ENCODE data around the gene ZNF468.
"Not testable (repeated sequence)": the region's sequence is repeated elsewhere in the genome, so short reads cannot be mapped to it uniquely, and the experiment has no call there.

Gene ZNF468

DNA sequence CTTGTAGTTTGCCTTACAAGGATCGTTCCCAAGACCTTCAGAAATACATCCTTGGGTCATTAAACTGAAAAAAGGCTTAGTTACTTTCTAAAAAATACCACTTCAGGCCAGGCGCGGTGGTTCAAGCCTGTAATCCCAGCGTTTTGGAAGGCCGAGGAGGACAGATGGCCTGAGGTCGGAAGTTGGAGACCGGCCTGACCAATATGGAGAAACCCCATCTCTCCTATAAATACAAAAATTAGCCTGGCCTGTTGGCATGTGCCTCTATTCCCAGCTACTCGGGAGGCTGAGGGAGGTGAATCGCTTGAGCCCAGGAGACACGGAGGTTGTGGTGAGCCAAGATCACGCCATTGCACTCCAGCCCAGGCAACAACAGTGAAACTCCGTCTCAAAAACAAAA is 33.7 kb downstream of the ZNF468 start:
- DNase-seq = no peak

DNA sequence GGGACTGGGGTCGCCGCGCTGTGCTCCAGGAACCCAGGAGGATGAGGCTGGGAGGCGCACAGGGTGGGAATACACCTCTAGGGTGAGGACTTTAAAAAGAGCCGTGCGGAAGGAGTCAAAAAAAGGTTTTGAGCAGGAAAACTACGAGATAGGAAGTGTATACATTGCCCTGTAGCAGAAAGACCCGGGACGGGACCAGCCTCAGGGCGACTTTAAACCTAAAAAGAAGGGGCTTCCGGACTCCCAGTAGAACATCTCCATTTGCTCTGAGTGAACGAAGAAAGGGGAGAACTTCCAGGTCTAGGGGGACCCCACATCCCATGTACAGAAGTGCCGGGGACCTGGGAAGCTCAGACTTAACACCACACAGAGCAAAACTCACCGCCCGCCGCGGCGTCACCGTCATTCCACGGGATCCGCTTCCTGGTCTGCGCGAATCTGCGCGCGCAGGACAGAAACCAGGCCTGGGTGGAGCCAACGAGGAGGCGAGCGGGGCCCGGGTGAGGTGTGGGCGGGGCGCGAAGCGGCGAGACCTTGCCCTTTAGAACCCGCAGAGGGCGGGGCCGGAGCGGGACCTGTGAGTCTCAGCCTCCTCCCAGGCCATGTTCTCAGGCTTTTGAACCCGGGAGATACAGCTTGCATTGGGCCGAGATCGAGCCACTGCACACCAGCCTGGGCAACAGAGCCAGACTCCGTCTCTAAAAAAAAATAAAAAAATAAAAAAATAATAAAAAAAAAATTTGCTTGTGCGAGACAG is 36.0 kb downstream of the ZNF468 start, which contains the start of gene ZNF28:
ZNF28 (minus strand) TSS at position 430 of the 757 bp plus-strand sequence. CDS start 3,675 bp downstream, outside the sequence.
- DNase-seq = peak; percentile 57

DNA sequence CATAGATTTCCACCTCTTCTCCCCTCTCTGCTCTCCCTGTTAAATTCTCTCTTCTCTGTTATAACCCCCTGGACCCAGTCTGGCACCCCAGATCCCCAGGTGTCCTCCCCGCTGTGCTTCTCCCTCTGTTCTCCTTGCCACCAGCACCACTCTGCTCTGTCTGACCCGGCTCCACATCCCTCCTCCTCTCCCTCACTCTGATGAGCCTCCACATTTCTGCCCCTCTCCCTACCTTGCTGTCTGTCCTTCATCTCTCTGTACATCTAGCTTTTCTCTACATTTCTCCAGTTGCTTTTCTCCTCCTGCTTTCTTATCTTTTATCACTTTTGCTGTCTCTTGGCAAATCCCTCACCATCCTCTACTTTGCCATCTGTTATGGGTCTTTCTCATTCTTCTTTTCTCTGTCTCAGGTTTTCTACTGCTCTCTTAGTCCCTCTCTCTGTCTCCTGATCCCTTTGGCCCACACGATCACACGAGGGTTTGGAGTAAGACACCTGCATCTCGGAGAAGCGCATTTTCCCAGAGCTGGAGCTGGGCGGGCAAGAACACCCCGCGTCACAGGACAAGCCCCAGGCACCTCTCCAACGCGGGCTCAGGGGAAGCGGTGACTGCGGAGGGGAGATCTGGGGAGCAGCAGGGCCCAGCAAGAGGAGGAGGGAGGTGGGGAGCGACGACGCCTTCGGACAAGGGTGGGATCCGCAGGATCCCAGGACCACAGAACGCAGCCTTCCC is 36.8 kb downstream of the ZNF468 start:
- DNase-seq = peak; percentile 2

DNA sequence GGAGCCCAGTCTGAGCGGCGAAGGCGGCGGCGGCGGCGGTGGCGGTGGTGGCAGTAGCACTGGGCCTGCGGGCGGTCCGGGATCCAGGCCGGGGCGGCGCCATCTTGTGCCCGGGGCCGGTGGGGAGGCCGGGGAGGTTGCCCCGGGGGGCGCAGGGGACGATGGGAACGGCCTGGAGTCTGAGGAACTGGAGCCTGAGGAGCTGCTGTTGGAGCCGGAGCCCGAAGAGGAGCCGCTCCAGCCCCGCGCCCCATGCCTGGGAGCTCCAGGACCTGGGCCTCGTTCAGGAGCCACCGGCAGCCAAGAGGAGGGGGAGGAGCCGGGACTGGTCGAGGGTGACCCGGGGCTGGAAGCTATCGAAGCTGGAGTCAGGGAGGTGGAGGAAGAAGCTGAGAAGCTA is 47.6 kb downstream of the ZNF468 start:
- DNase-seq = no peak

DNA sequence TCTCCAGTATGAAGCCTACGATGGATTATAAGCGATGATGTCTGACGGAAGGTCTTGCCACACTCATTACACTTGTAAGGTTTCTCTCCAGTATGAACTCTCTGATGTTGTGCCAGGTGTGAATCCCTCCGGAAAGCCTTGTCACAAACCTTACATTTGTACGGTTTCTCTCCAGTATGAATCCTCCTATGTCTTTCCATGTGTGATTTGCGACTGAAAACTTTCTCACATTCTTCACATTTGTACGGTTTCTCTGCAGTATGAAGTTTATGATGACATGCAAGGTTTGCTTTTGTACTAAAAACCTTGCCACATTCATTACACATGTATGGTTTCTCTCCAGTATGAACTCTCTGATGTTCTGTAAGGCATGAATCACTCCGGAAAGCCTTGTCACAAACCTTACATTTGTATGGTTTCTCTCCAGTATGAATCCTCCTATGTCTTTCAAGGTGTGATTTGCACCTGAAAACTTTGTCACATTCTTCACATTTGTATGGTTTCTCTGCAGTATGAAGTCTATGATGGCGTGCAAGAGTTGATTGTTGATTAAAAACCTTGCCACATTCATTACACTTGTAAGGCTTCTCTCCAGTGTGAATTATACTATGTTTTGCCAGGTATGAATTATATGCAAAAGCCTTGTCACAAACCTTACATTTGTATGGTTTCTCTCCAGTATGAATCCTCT is 57.3 kb downstream of the ZNF468 start:
- DNase-seq = not testable (repeated sequence)

GRCh38 chr19:52789440-52789839 is 68.0 kb downstream of the ZNF468 start:
- DNase-seq = no peak

All from NCI-H1436 (cell line).